ENCODE data around the gene DOP1A. TPM values are rescaled to one million over a fixed set of nuclear protein-coding genes. Genes with fewer than 3 reads are reported as not detected.

Gene DOP1A
- total and polyA plus RNA-seq, 8 donors, result 19.7 to 42.1 (median 32.5) TPM

GRCh38 chr6:83125425-83125824, 58.0 kb downstream of the DOP1A start:
- ATAC-seq (no peak), DNase-seq (no peak)
- H3K9me3 ChIP-seq, result no peaks in the 10 kb centered on the region
- no peaks in the 10 kb centered on the region for H3K4me1 ChIP-seq
- TF ChIP-seq CTCF (IDR thresholded peaks at IDR 0.05), result no peak
- intact Hi-C loops (cut with DNase I), result no loop called here
- H3K4me3 ChIP-seq, result no peak overlapping the region
- no peaks in the 10 kb centered on the region for H3K27me3 ChIP-seq
- H3K27ac ChIP-seq, result no peak overlapping the region
- H3K36me3 ChIP-seq, result peaks cover 0 to 81% of the 10 kb centered on the region in 2 donors

GRCh38 chr6:83126223-83126622, 58.8 kb downstream of the DOP1A start:
- Histone ChIP-seq H3K27ac (no peak overlapping the region), H3K4me1 (no peaks in the 10 kb centered on the region), H3K36me3 (peaks cover 0 to 80% of the 10 kb centered on the region in 2 donors), H3K4me3 (no peak overlapping the region), H3K27me3 (no peaks in the 10 kb centered on the region), H3K9me3 (no peaks in the 10 kb centered on the region)
- ATAC-seq, result no peak
- no peak for TF ChIP-seq CTCF (IDR thresholded peaks at IDR 0.05)
- intact Hi-C loops (cut with DNase I), result no loop called here
- DNase-seq, result no peak

GRCh38 chr6:83126807-83127206, 59.3 kb downstream of the DOP1A start:
- peaks cover 0 to 86% of the 10 kb centered on the region in 2 donors for H3K36me3 ChIP-seq

GRCh38 chr6:83127258-83127657, 59.8 kb downstream of the DOP1A start:
- intact Hi-C loops (cut with DNase I), result no loop called here
- Histone ChIP-seq H3K9me3 (no peaks in the 10 kb centered on the region), H3K27me3 (no peaks in the 10 kb centered on the region), H3K27ac (no peak overlapping the region), H3K4me1 (no peaks in the 10 kb centered on the region), H3K4me3 (no peak overlapping the region), H3K36me3 (peaks cover 0 to 90% of the 10 kb centered on the region in 2 donors)
- ATAC-seq, result no peak
- TF ChIP-seq CTCF (IDR thresholded peaks at IDR 0.05), result no peak
- no peak for DNase-seq

More at GRCh38 chr6:83126807-83127206, 59.3 kb downstream of the DOP1A start:
- Histone ChIP-seq H3K27me3 (no peaks in the 10 kb centered on the region), H3K27ac (no peak overlapping the region), H3K4me1 (no peaks in the 10 kb centered on the region), H3K4me3 (no peak overlapping the region), H3K9me3 (no peaks in the 10 kb centered on the region)
- TF ChIP-seq CTCF (IDR thresholded peaks at IDR 0.05), result no peak
- ATAC-seq (no peak), DNase-seq (no peak)
- intact Hi-C loops (cut with DNase I), result no loop called here

- Histone ChIP-seq H3K27me3 (no peaks in the 10 kb centered on the region), H3K27ac (no peak overlapping the region), H3K4me3 (no peak overlapping the region), H3K4me1 (no peaks in the 10 kb centered on the region), H3K36me3 (peaks cover 0 to 88% of the 10 kb centered on the region in 2 donors), H3K9me3 (no peaks in the 10 kb centered on the region)
- TF ChIP-seq CTCF (IDR thresholded peaks at IDR 0.05), result no peak
- intact Hi-C loops (cut with DNase I), result no loop called here
- DNase-seq (no peak), ATAC-seq (no peak)
These were observed 60.5 kb downstream of the DOP1A start for GRCh38 chr6:83127976-83128375.
